ENCODE data around the gene PARP9.

The PARP9 gene

DNA sequence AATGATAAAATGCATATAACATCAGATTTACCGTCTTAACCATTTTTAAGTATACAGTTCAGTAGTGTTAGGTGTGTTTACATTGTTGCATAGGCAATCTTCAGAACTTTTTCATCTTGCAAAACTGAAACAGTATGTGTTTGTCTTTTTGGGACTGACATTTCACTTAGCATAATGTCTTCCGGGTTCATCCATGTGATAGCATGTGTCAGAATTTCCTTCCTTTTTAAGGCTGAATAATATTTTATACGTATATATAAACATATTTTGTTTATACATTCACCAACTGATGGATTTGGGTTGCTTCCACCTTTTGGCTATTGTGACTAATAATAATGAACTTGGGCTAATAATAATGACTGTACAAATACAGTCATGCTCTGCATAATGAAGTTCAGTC lies 16.4 kb upstream of the PARP9 start:
- no peaks in the 10 kb centered on the region for H3K36me3 ChIP-seq
- TF ChIP-seq, protein P1, sequence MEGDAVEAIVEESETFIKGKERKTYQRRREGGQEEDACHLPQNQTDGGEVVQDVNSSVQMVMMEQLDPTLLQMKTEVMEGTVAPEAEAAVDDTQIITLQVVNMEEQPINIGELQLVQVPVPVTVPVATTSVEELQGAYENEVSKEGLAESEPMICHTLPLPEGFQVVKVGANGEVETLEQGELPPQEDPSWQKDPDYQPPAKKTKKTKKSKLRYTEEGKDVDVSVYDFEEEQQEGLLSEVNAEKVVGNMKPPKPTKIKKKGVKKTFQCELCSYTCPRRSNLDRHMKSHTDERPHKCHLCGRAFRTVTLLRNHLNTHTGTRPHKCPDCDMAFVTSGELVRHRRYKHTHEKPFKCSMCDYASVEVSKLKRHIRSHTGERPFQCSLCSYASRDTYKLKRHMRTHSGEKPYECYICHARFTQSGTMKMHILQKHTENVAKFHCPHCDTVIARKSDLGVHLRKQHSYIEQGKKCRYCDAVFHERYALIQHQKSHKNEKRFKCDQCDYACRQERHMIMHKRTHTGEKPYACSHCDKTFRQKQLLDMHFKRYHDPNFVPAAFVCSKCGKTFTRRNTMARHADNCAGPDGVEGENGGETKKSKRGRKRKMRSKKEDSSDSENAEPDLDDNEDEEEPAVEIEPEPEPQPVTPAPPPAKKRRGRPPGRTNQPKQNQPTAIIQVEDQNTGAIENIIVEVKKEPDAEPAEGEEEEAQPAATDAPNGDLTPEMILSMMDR (IDR thresholded peaks at IDR 0.05; ENCODE audit: low read depth, low read length): no peak
- H3K4me3 ChIP-seq (ENCODE audit: low read depth, low read length): no peak overlapping the region
- no peaks in the 10 kb centered on the region for H3K9me3 ChIP-seq
- H3K4me1 ChIP-seq: no peaks in the 10 kb centered on the region
- DNase-seq: no peak
- H3K27me3 ChIP-seq: peaks cover 23% of the 10 kb centered on the region

DNA sequence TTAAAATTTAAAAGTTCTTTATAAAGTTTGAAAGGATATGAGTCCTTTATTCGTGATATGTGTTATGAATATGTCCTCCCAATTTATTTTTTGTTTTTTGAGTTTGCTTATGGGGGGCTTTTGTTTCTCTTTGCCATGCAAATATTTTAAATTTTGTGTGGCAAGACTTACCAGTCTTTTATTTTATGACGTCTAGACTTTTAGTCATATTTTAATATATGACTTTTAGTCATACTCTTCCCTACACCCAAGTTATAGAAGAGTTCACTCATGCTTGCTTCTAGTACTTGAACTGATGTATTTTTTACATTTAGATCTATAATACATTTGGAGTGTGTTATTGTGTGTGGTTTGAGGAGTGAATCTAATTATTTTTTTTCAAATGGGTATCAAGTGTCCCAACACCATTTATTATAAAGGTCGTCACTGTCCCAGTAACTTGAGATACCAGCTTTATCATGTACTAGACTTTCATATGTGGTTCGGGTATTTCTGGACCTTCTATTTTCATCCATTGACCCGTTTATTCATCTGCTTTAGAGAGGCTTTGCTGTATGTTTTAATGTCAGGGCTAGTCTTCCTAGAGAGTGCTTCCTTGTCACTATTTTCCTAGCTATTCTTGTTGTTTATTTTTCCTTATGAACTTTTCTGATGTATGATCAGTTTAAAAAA lies 14.1 kb upstream of the PARP9 start:
- DNase-seq: no peak
- TF ChIP-seq, protein P1 (IDR thresholded peaks at IDR 0.05; ENCODE audit: low read depth, low read length): no peak
- Histone ChIP-seq H3K4me3 (ENCODE audit: low read depth, low read length) (no peak overlapping the region; the same call in 1 of the 2 replicates), H3K9me3 (no peaks in the 10 kb centered on the region), H3K27me3 (peaks cover 23% of the 10 kb centered on the region), H3K36me3 (no peaks in the 10 kb centered on the region), H3K4me1 (no peaks in the 10 kb centered on the region)

DNA sequence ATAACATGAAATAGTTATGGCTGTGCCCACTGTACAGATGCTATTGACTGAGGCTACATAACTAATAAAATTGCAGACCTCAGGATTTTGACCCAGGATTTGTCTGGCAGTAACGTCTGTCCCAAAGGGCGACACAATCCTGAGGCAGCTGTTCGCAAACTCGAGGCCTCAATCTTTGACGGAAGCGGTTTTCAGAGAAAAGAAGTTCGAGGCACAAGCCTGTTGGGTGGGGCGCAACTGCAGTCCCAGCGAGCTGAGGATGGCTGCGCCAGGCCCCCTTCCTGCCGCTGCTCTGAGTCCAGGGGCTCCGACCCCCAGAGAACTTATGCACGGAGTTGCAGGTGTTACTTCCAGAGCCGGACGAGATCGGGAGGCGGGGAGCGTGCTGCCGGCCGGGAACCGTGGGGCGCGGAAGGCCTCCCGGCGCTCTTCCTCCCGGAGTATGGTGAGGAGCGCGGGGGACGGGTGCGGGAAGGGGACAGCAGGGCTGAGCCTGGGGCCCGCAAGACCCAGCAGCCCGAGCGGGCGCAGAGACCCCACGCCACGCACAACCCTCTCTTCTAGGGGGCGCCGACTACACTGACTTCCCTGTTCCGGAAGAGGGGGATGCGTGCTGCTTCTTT lies 13.4 kb upstream of the PARP9 start, which contains the start of gene PARP15:
Gene PARP15, plus strand, starts transcription at position 242 of the 623 bp plus-strand sequence. Its CDS starts 18 bp downstream, at position 260.
- no peaks in the 10 kb centered on the region for H3K4me1 ChIP-seq
- peak within 1 kb of the TSS; percentile 15 for H3K4me3 ChIP-seq (ENCODE audit: low read depth, low read length)
- DNase-seq: peak; percentile 14
- peaks cover 23% of the 10 kb centered on the region for H3K27me3 ChIP-seq
- H3K9me3 ChIP-seq: no peaks in the 10 kb centered on the region
- H3K36me3 ChIP-seq: no peaks in the 10 kb centered on the region
- TF ChIP-seq, protein P1 (IDR thresholded peaks at IDR 0.05; ENCODE audit: low read depth, low read length): no peak

DNA sequence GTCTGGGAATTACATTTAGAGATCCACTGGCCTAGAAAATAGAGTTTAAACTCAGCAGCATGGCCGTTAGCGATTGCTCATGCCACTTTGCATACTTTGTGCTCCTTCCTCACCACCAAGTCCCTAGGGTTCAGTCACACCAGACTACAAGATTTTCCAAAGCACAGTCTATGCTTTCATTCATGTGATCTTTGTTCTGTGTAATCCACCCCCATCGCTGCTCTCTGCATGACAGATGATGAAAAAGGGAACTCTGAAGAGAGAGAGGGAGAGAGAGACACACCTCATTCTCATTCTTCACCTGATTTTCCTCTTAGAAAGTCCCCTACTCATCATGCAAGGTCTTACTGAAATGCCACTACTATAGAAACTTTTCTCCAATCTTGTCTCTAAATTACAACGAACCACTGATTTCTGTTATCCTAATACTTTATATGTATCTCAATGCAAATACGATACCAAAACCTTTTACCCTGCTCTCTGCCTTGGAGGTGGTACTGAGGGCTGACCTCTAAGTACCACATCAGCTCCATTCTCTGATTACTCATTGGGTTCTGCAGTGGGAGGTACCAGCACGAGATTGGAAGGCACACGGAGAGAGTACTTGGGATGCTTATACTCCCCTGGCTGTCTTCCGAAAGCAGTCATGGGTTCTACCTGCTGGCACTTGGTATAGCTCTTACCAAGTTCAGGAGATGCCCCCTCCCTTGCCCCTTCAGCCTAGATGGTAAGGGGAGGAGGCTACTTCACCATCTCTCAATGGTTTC lies 12.3 kb upstream of the PARP9 start:
- no peak for DNase-seq
- H3K4me1 ChIP-seq: no peaks in the 10 kb centered on the region
- no peak overlapping the region for H3K4me3 ChIP-seq (ENCODE audit: low read depth, low read length)
- H3K27me3 ChIP-seq: peaks cover 23% of the 10 kb centered on the region
- H3K9me3 ChIP-seq: no peaks in the 10 kb centered on the region
- no peaks in the 10 kb centered on the region for H3K36me3 ChIP-seq
- TF ChIP-seq, protein P1 (IDR thresholded peaks at IDR 0.05; ENCODE audit: low read depth, low read length): no peak

DNA sequence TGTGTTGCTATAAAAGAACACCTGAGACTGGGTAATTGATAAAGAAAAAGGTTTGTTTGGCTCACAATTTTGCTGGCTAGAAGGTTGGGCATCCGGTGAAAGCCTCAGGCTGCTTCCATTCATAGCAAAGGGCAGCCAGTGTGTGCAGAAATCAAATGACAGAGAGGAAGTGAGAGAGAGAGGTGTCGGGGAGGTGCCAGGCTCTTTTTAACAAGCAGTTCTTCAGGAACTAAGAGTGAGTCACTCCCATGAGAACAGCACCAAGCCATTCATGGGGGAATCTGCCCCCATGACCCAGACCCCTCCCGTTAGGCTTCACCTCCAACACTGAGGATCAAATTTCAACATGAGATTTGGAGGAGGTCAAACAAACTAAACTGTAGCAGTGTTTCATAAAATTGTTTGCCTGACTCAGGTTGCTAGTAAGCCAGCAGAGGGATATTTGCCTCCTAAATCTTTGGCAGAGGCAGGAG lies 8.9 kb upstream of the PARP9 start:
- Histone ChIP-seq H3K4me1 (no peaks in the 10 kb centered on the region), H3K27me3 (peaks cover 6% of the 10 kb centered on the region; the same call in 1 of the 2 replicates), H3K4me3 (ENCODE audit: low read depth, low read length) (no peak overlapping the region), H3K36me3 (no peaks in the 10 kb centered on the region), H3K9me3 (no peaks in the 10 kb centered on the region)
- DNase-seq: no peak
- TF ChIP-seq, protein P1 (IDR thresholded peaks at IDR 0.05; ENCODE audit: low read depth, low read length): no peak

All from BE2C (cell line).